HG03439 (cell line): ENCODE data around the gene ZCCHC4.

Source experiments
- ATAC-seq: cut with Tn5 transposase; IDR thresholded peaks from one replicate; pipeline ENCODE4 v1.9.1; 2021; ENCODE audit warnings: mild to moderate bottlenecking, moderate library complexity; ENCODE audit not compliant: unreplicated experiment

ZCCHC4 gene

GRCh38 chr4:25376754-25377571 is 64.4 kb downstream of the ZCCHC4 start, which contains the start of gene ANAPC4:
TSS of gene ANAPC4 (plus strand) at chr4:25377263. CDS start at chr4:25377428, 165 bp downstream.
- ATAC-seq: peak; percentile 95

GRCh38 chr4:25377572-25378436 is 65.2 kb downstream of the ZCCHC4 start:
- ATAC-seq: no peak

- no peak for ATAC-seq
Measured at GRCh38 chr4:25378437-25378743, 65.8 kb downstream of the ZCCHC4 start.

GRCh38 chr4:25379591-25379990 is 67.0 kb downstream of the ZCCHC4 start:
- no peak for ATAC-seq

GRCh38 chr4:25383647-25384046 is 71.1 kb downstream of the ZCCHC4 start:
- no peak for ATAC-seq

GRCh38 chr4:25386926-25387325 is 74.4 kb downstream of the ZCCHC4 start:
- ATAC-seq: no peak

- ATAC-seq: no peak
Measured at GRCh38 chr4:25397305-25397704, 84.7 kb downstream of the ZCCHC4 start.

- ATAC-seq: no peak
Measured at GRCh38 chr4:25399510-25399909, 86.9 kb downstream of the ZCCHC4 start.

- no peak for ATAC-seq
Measured at GRCh38 chr4:25401066-25401465, 88.5 kb downstream of the ZCCHC4 start.

- ATAC-seq: no peak
Measured at GRCh38 chr4:25402521-25402920, 89.9 kb downstream of the ZCCHC4 start.

GRCh38 chr4:25403699-25404098 is 91.1 kb downstream of the ZCCHC4 start:
- ATAC-seq: no peak

GRCh38 chr4:25405453-25405852 is 92.9 kb downstream of the ZCCHC4 start:
- no peak for ATAC-seq

GRCh38 chr4:25406081-25406692 is 93.6 kb downstream of the ZCCHC4 start:
- ATAC-seq: no peak

- no peak for ATAC-seq
Measured at GRCh38 chr4:25410820-25411529, 98.4 kb downstream of the ZCCHC4 start.

- no peak for ATAC-seq
Measured at GRCh38 chr4:25413261-25413660, 100.7 kb downstream of the ZCCHC4 start.

GRCh38 chr4:25417014-25417413 is 104.4 kb downstream of the ZCCHC4 start:
- no peak for ATAC-seq
